SJCRH30 (cell line): ENCODE data around the gene ZBTB7B. TPM values are rescaled to one million over a fixed set of nuclear protein-coding genes. Genes with fewer than 3 reads are reported as not detected.

Experiments
- DNase-seq, 2 experiments: peaks; one replicate each; pipeline ENCODE4 v3.0.0-alpha.2; 2015 to 2020
- H3K27ac ChIP-seq: fragments of 250-450 bp; sonication (Bioruptor Pico); 2 replicates; pipeline ENCODE4 v1.5.1; 2020; ENCODE audit warnings: mild to moderate bottlenecking, moderate library complexity
- H3K27me3 ChIP-seq: fragments of 250-450 bp; sonication (Bioruptor Pico); 2 replicates; pipeline ENCODE4 v1.5.1; 2020; ENCODE audit warnings: mild to moderate bottlenecking, moderate library complexity
- H3K36me3 ChIP-seq: fragments of 250-450 bp; sonication (Bioruptor Pico); 2 replicates; pipeline ENCODE4 v1.5.1; 2020; ENCODE audit warnings: mild to moderate bottlenecking, moderate library complexity
- H3K4me1 ChIP-seq: fragments of 250-450 bp; sonication (Bioruptor Pico); 2 replicates; pipeline ENCODE4 v1.5.1; 2020; ENCODE audit warnings: mild to moderate bottlenecking, moderate library complexity
- H3K4me3 ChIP-seq: fragments of 250-450 bp; sonication (Bioruptor Pico); 2 replicates; pipeline ENCODE4 v1.5.1; 2020; ENCODE audit warnings: mild to moderate bottlenecking, moderate library complexity
- H3K9me3 ChIP-seq: fragments of 250-450 bp; sonication (Bioruptor Pico); replicated peaks from 2 replicates; pipeline ENCODE4 v1.5.1; 2020; ENCODE audit warnings: mild to moderate bottlenecking, moderate library complexity
- total RNA-seq: library from RNA; depleted of rRNA; stranded (reverse); fragments of >200 nt; shearing (Covaris generic); gene quantifications from 2 replicates; pipeline ENCODE4 v1.2.3, GENCODE V29; 2014

ZBTB7B gene
- total RNA-seq, 1 experiment from 2014 or later = 5.6 TPM

DNA sequence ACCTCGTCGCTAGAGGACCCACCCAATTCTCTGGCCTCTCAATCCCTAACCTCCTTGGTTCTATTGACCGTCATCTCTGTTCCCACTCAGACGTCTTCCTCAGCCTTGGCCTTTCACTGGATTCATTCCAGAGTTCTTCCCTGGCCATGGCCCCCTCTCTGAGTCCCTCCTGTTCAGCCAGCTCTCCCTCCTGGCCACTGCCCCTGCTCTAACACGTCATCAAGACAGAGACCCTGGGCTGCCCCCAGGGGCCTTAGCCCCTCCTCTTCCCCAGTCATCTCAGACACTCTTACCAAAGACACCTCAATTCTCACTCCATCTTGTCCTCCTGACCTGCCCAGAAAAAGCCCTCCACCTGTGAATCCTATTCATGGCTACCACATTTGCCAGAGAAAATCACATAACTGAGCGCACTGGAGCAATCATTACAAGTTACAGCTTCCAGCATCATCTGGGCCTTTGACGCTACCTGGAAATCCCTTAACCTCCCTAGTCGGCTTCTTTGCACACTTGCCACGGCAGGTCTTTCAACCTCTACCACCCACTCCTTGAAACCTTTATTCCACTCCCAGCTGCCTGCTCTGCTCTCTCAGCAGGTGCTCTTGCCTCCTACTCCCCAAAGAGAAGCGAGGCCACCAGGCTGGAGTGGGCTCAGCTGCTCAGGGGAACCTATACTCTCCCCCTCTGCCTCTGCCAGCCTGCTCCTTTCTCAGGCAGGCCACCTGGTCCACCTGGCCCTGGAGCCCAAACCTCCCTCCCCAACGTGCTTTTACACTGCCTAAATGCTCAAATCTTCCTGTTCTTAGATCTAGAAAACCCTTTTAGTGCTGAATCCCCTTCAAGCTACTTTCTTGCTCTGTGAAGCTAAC is 17.0 kb downstream of the ZBTB7B start:
- Histone ChIP-seq H3K36me3 (no peaks in the 10 kb centered on the region), H3K9me3 (no peaks in the 10 kb centered on the region), H3K4me3 (no peak overlapping the region), H3K27me3 (no peaks in the 10 kb centered on the region), H3K27ac (no peak overlapping the region), H3K4me1 (peaks cover 6% of the 10 kb centered on the region)
- no peak for DNase-seq

DNA sequence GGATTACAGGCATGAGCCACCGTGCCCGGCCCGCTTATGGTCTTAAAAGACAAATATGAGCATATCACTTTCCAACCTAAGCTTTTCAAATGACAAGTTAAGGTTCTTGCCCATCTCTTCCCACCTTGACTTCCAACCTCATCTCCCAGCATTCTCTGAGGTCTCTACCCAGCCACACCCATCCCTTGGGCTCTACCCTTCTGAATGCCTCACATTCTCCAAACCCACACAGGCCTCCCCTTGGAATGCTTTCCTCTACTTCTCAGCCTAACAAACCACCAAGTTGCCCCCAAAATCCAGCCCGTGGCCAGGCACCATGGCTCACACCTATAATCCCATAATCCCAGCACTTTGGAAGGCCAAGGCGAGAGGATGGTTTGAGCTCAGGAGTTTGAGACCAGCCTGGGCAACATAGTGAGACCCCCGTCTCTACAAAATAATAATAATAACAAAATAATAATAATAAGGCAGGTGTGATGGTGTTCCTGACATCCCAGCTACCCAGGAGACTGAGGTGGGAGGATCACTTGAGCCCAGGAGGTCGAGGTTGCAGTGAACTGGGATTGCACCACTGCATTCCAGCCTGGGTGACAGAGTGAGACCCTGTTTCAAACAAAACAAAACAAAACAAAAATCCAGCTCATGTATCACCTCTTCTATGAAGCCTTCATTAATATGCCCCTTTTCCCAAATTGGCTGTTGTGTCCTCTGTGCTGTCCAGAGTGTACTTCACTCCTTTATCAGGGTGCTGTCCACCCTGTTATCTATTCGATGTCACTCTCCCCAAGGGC is 19.7 kb downstream of the ZBTB7B start:
- H3K4me1 ChIP-seq = no peaks in the 10 kb centered on the region; the same call in 1 of the 2 replicates
- no peak for DNase-seq
- H3K27me3 ChIP-seq = no peaks in the 10 kb centered on the region
- H3K36me3 ChIP-seq = no peaks in the 10 kb centered on the region
- H3K9me3 ChIP-seq = no peaks in the 10 kb centered on the region
- no peak overlapping the region for H3K27ac ChIP-seq
- no peak overlapping the region for H3K4me3 ChIP-seq

DNA sequence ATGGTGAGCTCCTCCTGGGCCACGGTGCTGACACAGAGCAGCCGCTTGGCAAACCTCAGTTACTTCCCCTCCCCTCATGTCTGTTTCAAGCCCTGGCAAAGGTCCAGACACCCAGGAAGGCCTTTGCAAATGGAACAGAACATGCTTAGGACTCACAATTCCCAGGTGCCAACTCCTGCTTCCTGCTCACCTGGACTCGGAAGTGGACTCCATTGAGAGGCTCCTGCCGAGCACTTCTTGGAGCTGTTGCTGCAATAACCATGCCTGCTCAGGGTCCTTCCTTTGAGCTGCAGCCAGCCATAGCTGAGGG is 20.3 kb downstream of the ZBTB7B start:
- H3K9me3 ChIP-seq = no peaks in the 10 kb centered on the region
- H3K27ac ChIP-seq = no peak overlapping the region
- no peaks in the 10 kb centered on the region for H3K36me3 ChIP-seq
- no peaks in the 10 kb centered on the region for H3K27me3 ChIP-seq
- no peaks in the 10 kb centered on the region; the same call in 1 of the 2 replicates for H3K4me1 ChIP-seq
- DNase-seq = no peak
- H3K4me3 ChIP-seq = no peak overlapping the region

- Histone ChIP-seq H3K36me3 (no peaks in the 10 kb centered on the region), H3K27ac (no peak overlapping the region), H3K4me3 (no peak overlapping the region), H3K9me3 (no peaks in the 10 kb centered on the region), H3K4me1 (no peaks in the 10 kb centered on the region; the same call in 1 of the 2 replicates), H3K27me3 (no peaks in the 10 kb centered on the region)
- DNase-seq = no peak
Observed at GRCh38 chr1:155023627-155024026, 21.0 kb downstream of the ZBTB7B start.

- no peaks in the 10 kb centered on the region for H3K4me1 ChIP-seq
- H3K9me3 ChIP-seq = no peaks in the 10 kb centered on the region
- no peaks in the 10 kb centered on the region for H3K36me3 ChIP-seq
- no peak for DNase-seq
- 0 out of 2 replicates have a peak, but pooled peaks cover 5% of the 10 kb centered on the region for H3K27me3 ChIP-seq
- no peak overlapping the region for H3K27ac ChIP-seq
- H3K4me3 ChIP-seq = no peak overlapping the region
Observed at GRCh38 chr1:155024315-155024714, 21.7 kb downstream of the ZBTB7B start.

DNA sequence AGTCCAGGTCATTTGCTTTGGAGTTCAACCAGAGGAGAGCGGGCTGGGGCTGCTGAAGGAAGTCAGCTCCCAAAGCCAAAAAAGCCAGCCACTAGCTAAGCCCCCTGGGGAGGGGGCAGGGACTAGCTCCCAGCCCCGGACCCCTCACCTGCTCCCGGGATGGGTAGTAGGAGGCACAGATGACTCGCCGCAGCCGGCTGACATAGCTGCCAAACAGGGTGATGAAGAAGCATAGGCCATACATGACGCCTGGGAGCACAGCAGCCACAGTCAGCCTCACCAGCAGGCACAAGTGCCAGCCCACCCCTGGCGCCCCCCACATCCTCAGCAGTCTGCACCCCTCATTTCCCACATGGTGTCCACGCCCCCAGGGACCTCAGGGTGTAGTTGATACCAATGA is 23.6 kb downstream of the ZBTB7B start:
- Histone ChIP-seq H3K27me3 (0 out of 2 replicates have a peak, but pooled peaks cover 5% of the 10 kb centered on the region), H3K27ac (no peak overlapping the region), H3K4me1 (no peaks in the 10 kb centered on the region), H3K4me3 (no peak overlapping the region), H3K36me3 (no peaks in the 10 kb centered on the region), H3K9me3 (no peaks in the 10 kb centered on the region)
- DNase-seq = no peak

- no peak for DNase-seq
- Histone ChIP-seq H3K27me3 (0 out of 2 replicates have a peak, but pooled peaks cover 5% of the 10 kb centered on the region), H3K9me3 (no peaks in the 10 kb centered on the region), H3K36me3 (no peaks in the 10 kb centered on the region), H3K27ac (no peak overlapping the region), H3K4me1 (no peaks in the 10 kb centered on the region), H3K4me3 (no peak overlapping the region)
Observed at GRCh38 chr1:155026588-155026987, 24.0 kb downstream of the ZBTB7B start.

GRCh38 chr1:155029513-155030242 is 27.1 kb downstream of the ZBTB7B start:
- Histone ChIP-seq H3K36me3 (no peaks in the 10 kb centered on the region), H3K4me3 (no peak overlapping the region), H3K9me3 (no peaks in the 10 kb centered on the region), H3K4me1 (no peaks in the 10 kb centered on the region), H3K27ac (no peak overlapping the region), H3K27me3 (0 out of 2 replicates have a peak, but pooled peaks cover 5% of the 10 kb centered on the region)
- no peak for DNase-seq

- no peaks in the 10 kb centered on the region for H3K9me3 ChIP-seq
Observed at GRCh38 chr1:155030243-155030795, 27.7 kb downstream of the ZBTB7B start.

GRCh38 chr1:155030899-155031298 is 28.3 kb downstream of the ZBTB7B start:
- no peak for DNase-seq
- no peaks in the 10 kb centered on the region for H3K36me3 ChIP-seq
- no peak overlapping the region for H3K4me3 ChIP-seq
- no peaks in the 10 kb centered on the region for H3K4me1 ChIP-seq
- 0 out of 2 replicates have a peak, but pooled peaks cover 5% of the 10 kb centered on the region for H3K27me3 ChIP-seq
- H3K9me3 ChIP-seq = no peaks in the 10 kb centered on the region
- H3K27ac ChIP-seq = no peak overlapping the region

More at GRCh38 chr1:155030243-155030795, 27.7 kb downstream of the ZBTB7B start:
- Histone ChIP-seq H3K27ac (no peak overlapping the region), H3K4me1 (no peaks in the 10 kb centered on the region), H3K27me3 (0 out of 2 replicates have a peak, but pooled peaks cover 5% of the 10 kb centered on the region), H3K36me3 (no peaks in the 10 kb centered on the region), H3K4me3 (no peak overlapping the region)
- DNase-seq = no peak

GRCh38 chr1:155032886-155033285 is 30.3 kb downstream of the ZBTB7B start:
- no peak overlapping the region for H3K4me3 ChIP-seq
- H3K36me3 ChIP-seq = no peaks in the 10 kb centered on the region
- H3K27me3 ChIP-seq = 0 out of 2 replicates have a peak, but pooled peaks cover 5% of the 10 kb centered on the region
- H3K9me3 ChIP-seq = no peaks in the 10 kb centered on the region
- H3K27ac ChIP-seq = no peak overlapping the region
- H3K4me1 ChIP-seq = no peaks in the 10 kb centered on the region
- DNase-seq = no peak

DNA sequence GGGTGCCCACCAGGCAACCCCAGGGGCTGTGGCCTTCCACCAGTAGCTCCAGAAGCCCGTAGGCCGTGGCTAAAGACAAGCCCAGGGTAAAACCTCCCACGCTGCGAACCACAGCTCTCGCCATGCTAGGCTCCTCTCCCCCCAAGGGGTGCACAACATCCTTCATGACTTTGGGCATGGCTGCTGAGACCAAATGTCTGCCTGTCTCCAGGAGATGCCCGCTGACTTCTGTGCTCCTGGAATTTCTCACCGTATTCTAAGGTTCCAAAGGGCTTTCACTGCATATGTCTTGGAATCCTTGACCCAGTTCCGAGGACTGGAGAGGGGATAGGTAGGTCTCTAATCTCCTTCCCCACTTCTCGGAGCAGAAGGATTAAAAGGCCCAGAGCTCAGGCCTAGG is 30.9 kb downstream of the ZBTB7B start, which contains the start of the genes DCST1 and DCST2:
TSS of gene DCST1 (plus strand) at position 301 of the 400 bp plus-strand sequence. CDS start 213 bp downstream, outside the sequence.
TSS of gene DCST2 (minus strand) at position 258 of the 400 bp plus-strand sequence. CDS start at position 178, 80 bp downstream.
- no peak for DNase-seq
- 0 out of 2 replicates have a peak, but pooled peaks cover 9% of the 10 kb centered on the region for H3K27me3 ChIP-seq
- no peak within 1 kb of the TSS for H3K4me3 ChIP-seq
- no peaks in the 10 kb centered on the region for H3K4me1 ChIP-seq
- no peak within 1 kb of the TSS for H3K27ac ChIP-seq
- no peaks in the 10 kb centered on the region for H3K36me3 ChIP-seq
- no peaks in the 10 kb centered on the region for H3K9me3 ChIP-seq

GRCh38 chr1:155034318-155035208 is 32.0 kb downstream of the ZBTB7B start:
- H3K27ac ChIP-seq = no peak overlapping the region
- H3K4me3 ChIP-seq = no peak overlapping the region
- H3K4me1 ChIP-seq = peaks cover 2% of the 10 kb centered on the region; the same call in 1 of the 2 replicates
- H3K9me3 ChIP-seq = no peaks in the 10 kb centered on the region
- H3K36me3 ChIP-seq = no peaks in the 10 kb centered on the region
- DNase-seq = no peak
- H3K27me3 ChIP-seq = 0 out of 2 replicates have a peak, but pooled peaks cover 4% of the 10 kb centered on the region
